IMR-90 (cell line): ENCODE results near the gene PFAS. TPM values are rescaled to one million over a fixed set of nuclear protein-coding genes. Genes with fewer than 3 reads are reported as not detected.

Experiments
- ATAC-seq: fragments of 200-7000 bp; cut with Tn5 transposase; 2 replicates; pipeline ENCODE4 v1.9.1; 2020; ENCODE audit warnings: low read depth, mild to moderate bottlenecking, moderate library complexity
- BruUV-seq: library from RNA; stranded (reverse); fragments of 400-500 nt; replicated peaks from 2 replicates; lab custom pipeline; 2021; lab: Mats Ljungman, UMichigan
- CTCF ChIA-PET: fragments of 300-600 bp; formaldehyde crosslinking; extraction: SDS; loops from one replicate; lab custom pipeline; 2021; ENCODE audit warnings: antibody characterized with exemption; lab: Yijun Ruan, JAX
- POLR2A ChIA-PET: fragments of 300-600 bp; sonication (Branson Sonifier 250); formaldehyde crosslinking; loops from one replicate; lab custom pipeline; 2022; ENCODE audit warnings: antibody characterized with exemption; ENCODE audit not compliant: unreplicated experiment; lab: Charles Lee
- DNase-seq: peaks from one replicate; pipeline ENCODE4 v3.0.0; 2013
- H2AFZ ChIP-seq: replicated peaks from 2 replicates; pipeline ENCODE3; 2013; ENCODE audit warnings: low read length, mild to moderate bottlenecking; ENCODE audit not compliant: poor library complexity
- H2AK5ac ChIP-seq: 2 replicates; pipeline ENCODE4 v1.6.1; 2013; ENCODE audit warnings: low read depth, low read length, inconsistent platforms
- H2AK9ac ChIP-seq: replicated peaks from 2 replicates; pipeline ENCODE3; 2013; ENCODE audit warnings: mild to moderate bottlenecking, low read depth, low read length, moderate library complexity; ENCODE audit not compliant: poor library complexity
- H2BK120ac ChIP-seq: 2 replicates; pipeline ENCODE4 v1.6.1; 2013; ENCODE audit warnings: low read depth, low read length, inconsistent platforms
- H2BK15ac ChIP-seq: 3 replicates; pipeline ENCODE4 v1.6.1; 2013; ENCODE audit warnings: low read depth, low read length, inconsistent platforms
- H2BK20ac ChIP-seq: 2 replicates; pipeline ENCODE4 v1.6.1; 2013; ENCODE audit warnings: low read depth, mild to moderate bottlenecking, inconsistent platforms, low read length, moderate library complexity
- H2BK5ac ChIP-seq: 2 replicates; pipeline ENCODE4 v1.6.1; 2013; ENCODE audit warnings: mild to moderate bottlenecking, low read depth, low read length, inconsistent platforms; ENCODE audit not compliant: poor library complexity, severe bottlenecking
- H3K14ac ChIP-seq: replicated peaks from 2 replicates; pipeline ENCODE4 v1.6.1; 2013; ENCODE audit warnings: low read depth, low read length, inconsistent platforms
- H3K18ac ChIP-seq: 2 replicates; pipeline ENCODE4 v1.6.1; 2013; ENCODE audit warnings: low read depth, low read length, control low read depth
- H3K23ac ChIP-seq: 2 replicates; pipeline ENCODE4 v1.6.1; 2013; ENCODE audit warnings: low read depth, low read length, inconsistent platforms
- H3K27ac ChIP-seq: 2 replicates; pipeline ENCODE4 v1.5.1; 2013; ENCODE audit warnings: mild to moderate bottlenecking, control low read depth, low read length; ENCODE audit not compliant: insufficient read depth
- H3K27me3 ChIP-seq: 2 replicates; pipeline ENCODE4 v1.6.1; 2013; ENCODE audit warnings: low read length; ENCODE audit not compliant: control insufficient read depth, insufficient read depth
- H3K36me3 ChIP-seq: 2 replicates; pipeline ENCODE4 v1.6.1; 2013; ENCODE audit warnings: low read length, mixed read lengths; ENCODE audit not compliant: control insufficient read depth, insufficient read depth
- H3K4ac ChIP-seq: 2 replicates; pipeline ENCODE4 v1.6.1; 2013; ENCODE audit warnings: low read depth, low read length, inconsistent platforms
- H3K4me1 ChIP-seq: 2 replicates; pipeline ENCODE4 v1.6.1; 2013; ENCODE audit warnings: low read length, mixed read lengths; ENCODE audit not compliant: control insufficient read depth, insufficient read depth
- H3K4me2 ChIP-seq: 2 replicates; pipeline ENCODE4 v1.6.1; 2013; ENCODE audit warnings: low read depth, mild to moderate bottlenecking, control low read depth, low read length, moderate library complexity
- H3K4me3 ChIP-seq: 2 replicates; pipeline ENCODE4 v1.5.1; 2013; ENCODE audit warnings: low read depth, mild to moderate bottlenecking, control low read depth, low read length, moderate library complexity; ENCODE audit not compliant: insufficient read depth
- H3K56ac ChIP-seq: 2 replicates; pipeline ENCODE4 v1.6.1; 2013; ENCODE audit warnings: low read length, inconsistent platforms; ENCODE audit not compliant: insufficient read depth; ENCODE audit errors: extremely low read depth
- H3K79me1 ChIP-seq, 2 experiments: 2 replicates each; pipeline ENCODE4 v1.6.1; 2013; ENCODE audit warnings: low read length in 2 of 2, inconsistent platforms in 1 of 2, low read depth in 1 of 2
- H3K9ac ChIP-seq: 2 replicates; pipeline ENCODE4 v1.6.1; 2013; ENCODE audit warnings: low read depth, low read length, control low read depth
- H3K9me1 ChIP-seq: 2 replicates; pipeline ENCODE4 v1.6.1; 2013; ENCODE audit warnings: low read length, inconsistent platforms; ENCODE audit not compliant: insufficient read depth
- H3K9me3 ChIP-seq: 2 replicates; pipeline ENCODE4 v1.6.1; 2013; ENCODE audit warnings: low read length; ENCODE audit not compliant: control insufficient read depth, insufficient read depth
- H4K20me1 ChIP-seq: 2 replicates; pipeline ENCODE4 v1.6.1; 2013; ENCODE audit warnings: low read length, inconsistent platforms; ENCODE audit not compliant: insufficient read depth
- H4K5ac ChIP-seq: 2 replicates; pipeline ENCODE4 v1.6.1; 2013; ENCODE audit warnings: mild to moderate bottlenecking, low read depth, low read length, control low read depth
- H4K8ac ChIP-seq, 2 experiments: 2 replicates each; pipeline ENCODE4 v1.6.1; 2013; ENCODE audit warnings: low read depth in 2 of 2, low read length in 2 of 2, control low read depth in 1 of 2, inconsistent platforms in 1 of 2
- H4K91ac ChIP-seq: 2 replicates; pipeline ENCODE4 v1.6.1; 2013; ENCODE audit warnings: low read depth, low read length, inconsistent platforms; ENCODE audit not compliant: insufficient read depth
- BHLHE40 ChIP-seq: fragments of 150-350 bp; IDR thresholded peaks from 2 replicates; pipeline ENCODE4 v1.6.1; 2016; ENCODE audit warnings: mild to moderate bottlenecking, low read depth, low read length
- CEBPB ChIP-seq: IDR thresholded peaks from 2 replicates; pipeline ENCODE4 v1.6.1; 2012; ENCODE audit warnings: low read depth, low read length, improper control_type of control experiment
- CHD1 ChIP-seq: IDR thresholded peaks from 2 replicates; pipeline ENCODE4 v1.6.1; 2012; ENCODE audit warnings: low read depth, low read length, improper control_type of control experiment
- CTCF ChIP-seq: conservative IDR thresholded peaks from 2 replicates; pipeline ENCODE4 v1.5.1; 2012; ENCODE audit warnings: mild to moderate bottlenecking, low read depth, low read length, improper control_type of control experiment
- ELK1 ChIP-seq: fragments of 150-350 bp; IDR thresholded peaks from 2 replicates; pipeline ENCODE4 v1.6.1; 2016; ENCODE audit warnings: low read depth, mild to moderate bottlenecking, low read length, moderate library complexity, borderline replicate concordance
- FOS ChIP-seq: fragments of 150-350 bp; IDR thresholded peaks from 2 replicates; pipeline ENCODE4 v1.6.1; 2016; ENCODE audit warnings: low read depth, low read length
- MAFK ChIP-seq: IDR thresholded peaks from 2 replicates; pipeline ENCODE4 v1.6.1; 2012; ENCODE audit warnings: low read depth, low read length, improper control_type of control experiment
- MXI1 ChIP-seq: IDR thresholded peaks from 2 replicates; pipeline ENCODE4 v1.6.1; 2012; ENCODE audit warnings: low read depth, mild to moderate bottlenecking, low read length, moderate library complexity, borderline replicate concordance
- NFE2L2 ChIP-seq: fragments of 150-350 bp; IDR thresholded peaks from 2 replicates; pipeline ENCODE4 v1.6.1; 2016; ENCODE audit warnings: low read depth, mild to moderate bottlenecking, low read length
- POLR2A ChIP-seq: IDR thresholded peaks from 2 replicates; pipeline ENCODE4 v1.6.1; 2012; ENCODE audit warnings: mild to moderate bottlenecking, low read depth, low read length
- RAD21 ChIP-seq: IDR thresholded peaks from 2 replicates; pipeline ENCODE4 v1.6.1; 2012; ENCODE audit warnings: low read length, improper control_type of control experiment
- RCOR1 ChIP-seq: IDR thresholded peaks from 2 replicates; pipeline ENCODE4 v1.6.1; 2012; ENCODE audit warnings: mild to moderate bottlenecking, low read length, improper control_type of control experiment; ENCODE audit not compliant: insufficient replicate concordance
- RFX5 ChIP-seq: IDR thresholded peaks from 2 replicates; pipeline ENCODE4 v1.8.0; 2012; ENCODE audit warnings: low read depth, mild to moderate bottlenecking, low read length, moderate library complexity
- SMC3 ChIP-seq: fragments of 150-350 bp; IDR thresholded peaks from 2 replicates; pipeline ENCODE4 v1.6.1; 2016; ENCODE audit warnings: low read depth, mild to moderate bottlenecking, antibody characterized with exemption, low read length, moderate library complexity
- USF2 ChIP-seq: fragments of 150-350 bp; IDR thresholded peaks from 2 replicates; pipeline ENCODE4 v1.6.1; 2017; ENCODE audit warnings: mild to moderate bottlenecking, antibody characterized with exemption, low read length, low read depth
- WGBS, 2 experiments: methylation state at CpG; one replicate each; pipeline versions ENCODE4 v1.1.5 to v1.1.7; 2013; ENCODE audit warnings: missing lambda C conversion rate in 2 of 2; ENCODE audit not compliant: insufficient read length in 1 of 2; ENCODE audit errors: extremely low coverage in 2 of 2; 5-methylcytosine and 5-hydroxymethylcytosine counted together
- dilution Hi-C: fragments of 300-500 bp; cut with HindIII; formaldehyde crosslinking; loops from one replicate; pipeline ENCODE4 v1.14.3; 2018; ENCODE audit warnings: low sequenced_read_pairs; ENCODE audit not compliant: unreplicated experiment
- in situ Hi-C: fragments of 300-500 bp; cut with MboI; formaldehyde crosslinking; loops from 3 replicates; pipeline ENCODE4 v1.14.3; 2019; ENCODE audit warnings: low sequenced_read_pairs, inconsistent platforms, mixed read lengths
- intact Hi-C: fragments of 100-400 bp; cut with micrococcal nuclease; formaldehyde crosslinking; loops from 2 replicates; pipeline ENCODE4 v1.10.0; 2022
- polyA plus RNA-seq, 3 experiments: library from polyadenylated mRNA; depleted of rRNA; stranded (reverse); fragments of >200 nt; gene quantifications; 2 replicates each; pipeline ENCODE4 v1.2.3, GENCODE V29; 2012; ENCODE audit warnings: low replicate concordance in 1 of 3
- total RNA-seq: library from RNA; depleted of rRNA; stranded (reverse); fragments of >200 nt; gene quantifications from 2 replicates; pipeline ENCODE4 v1.2.3, GENCODE V29; 2012

PFAS gene
- total and polyA plus RNA-seq, 2 of the 4 experiments (the other 2 are of a cell fraction): 20.7 to 26.2 TPM

GRCh38 chr17:8292639-8293395 is 43.7 kb downstream of the PFAS start:
- Histone ChIP-seq H3K18ac (no peak overlapping the region), H2BK20ac (no peak overlapping the region), H3K56ac (no peak overlapping the region), H3K4me3 (no peak overlapping the region), H3K4me1 (peaks cover 10% of the 10 kb centered on the region), H4K91ac (no peak overlapping the region), H2BK120ac (no peak overlapping the region), H3K36me3 (no peaks in the 10 kb centered on the region), H3K27ac (no peak overlapping the region), H3K9me3 (no peaks in the 10 kb centered on the region), H2BK15ac (no peak overlapping the region), H3K14ac (no peak overlapping the region), H4K8ac (no peak overlapping the region), H3K79me1 (peaks cover 16 to 43% of the 10 kb centered on the region in 2 experiments), H4K5ac (no peak overlapping the region), H3K9me1 (peaks cover 24% of the 10 kb centered on the region), H2AFZ (no peak overlapping the region), H4K20me1 (peaks cover 2% of the 10 kb centered on the region; the same call in 1 of the 2 replicates), H3K23ac (no peak overlapping the region), H2BK5ac (no peak overlapping the region), H3K4ac (no peak overlapping the region), H2AK9ac (no peak overlapping the region), H3K4me2 (no peak overlapping the region), H2AK5ac (no peak overlapping the region), H3K27me3 (no peaks in the 10 kb centered on the region), H3K9ac (no peak overlapping the region)
- 75 to 86% methylated on average over 1 of the region's 5 CpGs for WGBS, 2 experiments
- intact Hi-C loops (no loop called here), dilution Hi-C loops (no loop called here), in situ Hi-C loops (no loop called here)
- BruUV-seq: no TSS peak
- ChIA-PET POLR2A (no interaction called here), CTCF (interaction anchor here (0.6 kb wide), 1 partner anchor 43 kb away, joined by 4 read pairs; no protein-coding TSS in a partner anchor)
- DNase-seq (no peak), ATAC-seq (no peak)
- TF ChIP-seq MAFK (no peak), RCOR1 (no peak), USF2 (no peak), POLR2A (no peak), FOS (no peak), SMC3 (no peak), RAD21 (no peak), ELK1 (no peak), NFE2L2 (no peak), CHD1 (no peak), RFX5 (no peak), MXI1 (no peak), CTCF (no peak), BHLHE40 (no peak), CEBPB (no peak)
